PC-3 (cell line): ENCODE measurements around the gene EPHB3. TPM values are rescaled to one million over a fixed set of nuclear protein-coding genes. Genes with fewer than 3 reads are reported as not detected.

ENCODE experiments used
- ATAC-seq: fragments of 200-7000 bp; cut with Tn5 transposase; 2 replicates; pipeline ENCODE4 v1.9.1; 2020; ENCODE audit warnings: mild to moderate bottlenecking, moderate library complexity
- BruUV-seq: library from RNA; stranded (reverse); fragments of 400-500 nt; replicated peaks from 2 replicates; lab custom pipeline; 2021; lab: Mats Ljungman, UMichigan
- CTCF ChIA-PET: fragments of 300-600 bp; sonication (Branson Sonifier 250); formaldehyde crosslinking; loops from one replicate; lab custom pipeline; 2022; ENCODE audit warnings: antibody characterized with exemption; lab: Charles Lee
- POLR2A ChIA-PET: fragments of 300-600 bp; sonication (Branson Sonifier 250); formaldehyde crosslinking; loops from one replicate; lab custom pipeline; 2022; ENCODE audit warnings: antibody characterized with exemption; ENCODE audit not compliant: unreplicated experiment; lab: Charles Lee
- DNase-seq: peaks from one replicate; pipeline ENCODE4 v3.0.0-alpha.2; 2015
- H2AFZ ChIP-seq: fragments of 300-600 bp; sonication (generic); 2 replicates; pipeline ENCODE4 v1.6.0; 2016; ENCODE audit warnings: antibody characterized with exemption, low read length
- H3F3A ChIP-seq: fragments of 300-600 bp; sonication (generic); one replicate; pipeline ENCODE4 v1.6.0; 2017; ENCODE audit warnings: antibody characterized with exemption, low read length, control low read depth, mild to moderate bottlenecking; ENCODE audit not compliant: unreplicated experiment
- H3K27ac ChIP-seq: fragments of 300-600 bp; sonication (generic); 2 replicates; pipeline ENCODE4 v1.5.1; 2016; ENCODE audit warnings: mild to moderate bottlenecking, low read length
- H3K27me3 ChIP-seq: fragments of 300-600 bp; sonication (generic); 2 replicates; pipeline ENCODE4 v1.6.1; 2016; ENCODE audit warnings: low read length, mixed read lengths
- H3K36me3 ChIP-seq: fragments of 300-600 bp; sonication (generic); 2 replicates; pipeline ENCODE4 v1.6.1; 2016; ENCODE audit warnings: low read depth, mixed run types, low read length, mixed read lengths
- H3K4me1 ChIP-seq: fragments of 300-600 bp; sonication (generic); 2 replicates; pipeline ENCODE4 v1.5.1; 2016; ENCODE audit warnings: low read length; ENCODE audit not compliant: insufficient read depth
- H3K4me2 ChIP-seq: fragments of 300-600 bp; sonication (generic); 2 replicates; pipeline ENCODE4 v1.6.0; 2016; ENCODE audit warnings: low read length
- H3K4me3 ChIP-seq: fragments of 300-600 bp; sonication (generic); 2 replicates; pipeline ENCODE4 v1.5.1; 2016; ENCODE audit warnings: mild to moderate bottlenecking, low read length, mixed read lengths
- H3K79me2 ChIP-seq: fragments of 300-600 bp; sonication (generic); 2 replicates; pipeline ENCODE4 v1.6.1; 2017; ENCODE audit warnings: low read length, mixed read lengths
- H3K9ac ChIP-seq: fragments of 300-600 bp; sonication (generic); 2 replicates; pipeline ENCODE4 v1.6.0; 2016; ENCODE audit warnings: mild to moderate bottlenecking, low read length
- H3K9me2 ChIP-seq: fragments of 300-600 bp; sonication (generic); replicated peaks from 2 replicates; pipeline ENCODE4 v1.6.1; 2016; ENCODE audit warnings: mixed run types, low read length, mixed read lengths
- H3K9me3 ChIP-seq: fragments of 300-600 bp; sonication (generic); 2 replicates; pipeline ENCODE4 v1.6.1; 2016; ENCODE audit warnings: low read length, mixed read lengths
- H4K20me1 ChIP-seq: fragments of 300-600 bp; sonication (generic); 2 replicates; pipeline ENCODE4 v1.6.1; 2016; ENCODE audit warnings: low read length, mixed read lengths
- EZH2 ChIP-seq: fragments of 300-600 bp; sonication (generic); IDR thresholded peaks from one replicate; pipeline ENCODE4 v1.6.1; 2017; ENCODE audit warnings: antibody characterized with exemption, mild to moderate bottlenecking, low read length; ENCODE audit not compliant: unreplicated experiment
- EZH2phosphoT487 ChIP-seq: fragments of 300-600 bp; sonication (generic); IDR thresholded peaks from 2 replicates; pipeline ENCODE4 v1.6.1; 2018; ENCODE audit warnings: mild to moderate bottlenecking, antibody characterized with exemption, low read length, borderline replicate concordance
- intact Hi-C: fragments of 100-400 bp; cut with micrococcal nuclease; formaldehyde crosslinking; loops from 2 replicates; pipeline ENCODE4 v1.9.0; 2023
- total RNA-seq: library from RNA; depleted of rRNA; stranded (reverse); fragments of >200 nt; gene quantifications from 2 replicates; pipeline ENCODE4 v1.2.3, GENCODE V29; 2014
- TF ChIP-seq, protein P1 (sequence below): fragments of 300-600 bp; sonication (generic); conservative IDR thresholded peaks from 2 replicates; pipeline ENCODE4 v1.5.1; 2017; ENCODE audit warnings: antibody characterized with exemption, low read depth, mild to moderate bottlenecking, low read length

Gene EPHB3
- total RNA-seq, 1 experiment from 2014 or later: 18.2 TPM

DNA sequence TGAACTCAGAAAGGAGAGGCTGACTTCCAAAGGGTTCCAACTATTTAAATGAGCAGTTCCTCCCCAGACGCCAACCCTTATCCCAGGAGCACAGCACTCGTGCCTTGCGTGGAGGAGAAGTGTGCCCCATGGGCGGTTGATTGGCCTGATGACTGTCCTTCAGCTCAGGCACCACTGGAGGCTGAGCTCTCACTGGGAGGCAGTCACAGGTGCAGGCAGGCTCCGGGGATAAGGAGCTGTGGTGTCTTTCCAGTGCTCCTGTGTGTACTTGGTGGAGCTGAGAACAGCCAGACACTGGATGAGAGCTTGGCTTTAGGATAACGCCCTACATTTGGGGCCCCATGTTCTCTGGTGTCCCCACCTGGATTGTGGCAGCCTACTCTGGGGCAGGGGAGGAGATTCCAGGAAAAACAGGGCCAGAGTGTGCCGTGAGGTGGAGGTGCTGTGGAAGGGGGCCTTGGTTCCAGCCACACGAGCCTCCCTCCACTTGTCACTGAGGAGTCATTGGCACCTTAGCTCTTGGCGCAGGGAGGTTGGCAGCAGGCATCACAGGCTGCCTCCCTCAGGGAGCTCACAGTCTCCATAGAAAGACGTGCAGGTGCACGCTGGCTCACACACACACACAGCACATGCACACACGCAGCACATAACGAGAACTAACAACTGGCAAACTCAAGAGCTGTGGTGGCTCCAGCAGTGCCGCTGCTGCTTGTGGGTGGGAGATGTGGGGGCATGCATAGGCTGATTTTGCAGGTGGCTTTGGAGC lies 22.7 kb upstream of the EPHB3 start:
- ATAC-seq (no peak), DNase-seq (no peak)
- ChIA-PET POLR2A (no interaction called here), CTCF (interaction anchor here (0.6 to 1.0 kb wide), 2 partner anchors 23 to 74 kb away, joined by 3 to 9 read pairs; partner anchors contain the start of gene EPHB3)
- Histone ChIP-seq H3K9me3 (no peaks in the 10 kb centered on the region), H3K9me2 (no peaks in the 10 kb centered on the region), H3K4me2 (no peak overlapping the region), H3K27me3 (peaks cover 63% of the 10 kb centered on the region), H4K20me1 (no peaks in the 10 kb centered on the region), H2AFZ (no peak overlapping the region), H3K36me3 (no peaks in the 10 kb centered on the region), H3K4me1 (no peaks in the 10 kb centered on the region), H3F3A (no peaks in the 10 kb centered on the region), H3K4me3 (no peak overlapping the region), H3K9ac (no peak overlapping the region), H3K27ac (no peak overlapping the region), H3K79me2 (no peaks in the 10 kb centered on the region)
- intact Hi-C loops: no loop called here
- TF ChIP-seq EZH2phosphoT487 (no peak), EZH2 (no peak)
- TF ChIP-seq, protein P1, sequence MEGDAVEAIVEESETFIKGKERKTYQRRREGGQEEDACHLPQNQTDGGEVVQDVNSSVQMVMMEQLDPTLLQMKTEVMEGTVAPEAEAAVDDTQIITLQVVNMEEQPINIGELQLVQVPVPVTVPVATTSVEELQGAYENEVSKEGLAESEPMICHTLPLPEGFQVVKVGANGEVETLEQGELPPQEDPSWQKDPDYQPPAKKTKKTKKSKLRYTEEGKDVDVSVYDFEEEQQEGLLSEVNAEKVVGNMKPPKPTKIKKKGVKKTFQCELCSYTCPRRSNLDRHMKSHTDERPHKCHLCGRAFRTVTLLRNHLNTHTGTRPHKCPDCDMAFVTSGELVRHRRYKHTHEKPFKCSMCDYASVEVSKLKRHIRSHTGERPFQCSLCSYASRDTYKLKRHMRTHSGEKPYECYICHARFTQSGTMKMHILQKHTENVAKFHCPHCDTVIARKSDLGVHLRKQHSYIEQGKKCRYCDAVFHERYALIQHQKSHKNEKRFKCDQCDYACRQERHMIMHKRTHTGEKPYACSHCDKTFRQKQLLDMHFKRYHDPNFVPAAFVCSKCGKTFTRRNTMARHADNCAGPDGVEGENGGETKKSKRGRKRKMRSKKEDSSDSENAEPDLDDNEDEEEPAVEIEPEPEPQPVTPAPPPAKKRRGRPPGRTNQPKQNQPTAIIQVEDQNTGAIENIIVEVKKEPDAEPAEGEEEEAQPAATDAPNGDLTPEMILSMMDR: no peak
- no TSS peak for BruUV-seq

DNA sequence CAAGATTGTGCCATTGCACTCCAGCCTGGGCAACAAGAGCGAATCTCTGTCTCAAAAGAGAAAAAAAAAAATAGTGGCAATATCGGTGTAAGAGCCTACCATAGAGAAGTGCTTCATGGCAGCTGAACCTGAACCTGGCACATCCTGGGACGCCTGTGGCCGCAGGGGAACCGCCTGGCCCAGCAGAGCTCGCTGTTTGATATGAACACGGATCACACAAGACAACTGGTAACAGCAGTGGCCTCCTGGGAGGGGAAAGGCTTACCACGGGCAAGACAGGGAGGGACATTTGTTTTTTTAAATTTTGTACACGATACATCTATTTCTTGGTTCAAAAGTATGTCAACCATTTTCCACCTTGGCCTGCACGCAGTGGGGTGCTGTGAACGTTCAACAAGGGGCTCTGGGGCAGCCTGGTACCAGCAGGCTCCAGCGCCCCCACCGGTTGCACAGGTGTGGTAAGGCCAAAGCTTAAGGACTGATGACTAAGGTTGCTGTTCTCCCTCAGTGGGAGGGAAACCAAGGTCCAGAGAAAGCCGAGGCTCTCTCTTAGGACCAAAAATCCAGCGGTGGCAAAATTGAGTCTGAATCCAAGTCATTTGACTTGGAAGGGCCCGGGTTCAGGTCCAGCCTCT lies 21.7 kb upstream of the EPHB3 start:
- intact Hi-C loops: loop anchor here (5.0 kb wide), 1 partner anchor 648 kb away; no protein-coding TSS in a partner anchor
- POLR2A ChIA-PET: no interaction called here
- Histone ChIP-seq H2AFZ (no peak overlapping the region), H3K36me3 (no peaks in the 10 kb centered on the region), H3K9me3 (no peaks in the 10 kb centered on the region), H4K20me1 (no peaks in the 10 kb centered on the region), H3K9ac (no peak overlapping the region), H3K27me3 (peaks cover 62% of the 10 kb centered on the region), H3K4me1 (no peaks in the 10 kb centered on the region), H3F3A (no peaks in the 10 kb centered on the region), H3K27ac (no peak overlapping the region), H3K4me3 (no peak overlapping the region), H3K4me2 (no peak overlapping the region), H3K79me2 (no peaks in the 10 kb centered on the region), H3K9me2 (no peaks in the 10 kb centered on the region)
- CTCF ChIA-PET: interaction anchor here (0.6 to 1.1 kb wide), 4 partner anchors 22 to 168 kb away, joined by 3 to 13 read pairs (median 8); partner anchors contain the start of gene EPHB3
- DNase-seq: no peak
- ATAC-seq: no peak
- no TSS peak for BruUV-seq
- TF ChIP-seq, protein P1: no peak
- TF ChIP-seq EZH2phosphoT487 (no peak), EZH2 (no peak)
